ENCODE measurements around the gene CYP39A1.
"Not testable (repeated sequence)": the region's sequence is repeated elsewhere in the genome, so short reads cannot be mapped to it uniquely, and the experiment has no call there.

Gene CYP39A1

GRCh38 chr6:46667377-46667776 lies 14.8 kb upstream of the CYP39A1 start:
- H3K9me3 ChIP-seq, result no peaks in the 10 kb centered on the region
- no peaks in the 10 kb centered on the region for H3K4me1 ChIP-seq
- H3K27me3 ChIP-seq (ENCODE audit: low read depth), result no peaks in the 10 kb centered on the region
- H3K36me3 ChIP-seq (replicated peaks), result no peaks in the 10 kb centered on the region
- no peak overlapping the region for H3K4me3 ChIP-seq
- in situ Hi-C loops (cut with MboI; ENCODE audit: low sequenced_read_pairs), result no loop called here
- no peak for DNase-seq (ENCODE audit: low spot score in 2 of 2)

- in situ Hi-C loops (cut with MboI; ENCODE audit: low sequenced_read_pairs), result no loop called here
- no peak for DNase-seq (ENCODE audit: low spot score in 2 of 2)
- H3K4me1 ChIP-seq, result no peaks in the 10 kb centered on the region
- H3K4me3 ChIP-seq, result no peak overlapping the region
- H3K36me3 ChIP-seq (replicated peaks), result no peaks in the 10 kb centered on the region
- no peaks in the 10 kb centered on the region for H3K27me3 ChIP-seq (ENCODE audit: low read depth)
- H3K9me3 ChIP-seq, result no peaks in the 10 kb centered on the region
Observed at GRCh38 chr6:46661483-46661882, 8.9 kb upstream of the CYP39A1 start.

- no peaks in the 10 kb centered on the region for H3K9me3 ChIP-seq
- H3K36me3 ChIP-seq (replicated peaks), result no peaks in the 10 kb centered on the region
- peaks cover 7% of the 10 kb centered on the region; the same call in 1 of the 2 replicates for H3K4me1 ChIP-seq
- H3K4me3 ChIP-seq, result no peak overlapping the region
- DNase-seq (ENCODE audit: low spot score in 2 of 2), result no peak
- no peaks in the 10 kb centered on the region for H3K27me3 ChIP-seq (ENCODE audit: low read depth)
- in situ Hi-C loops (cut with MboI; ENCODE audit: low sequenced_read_pairs), result no loop called here
Observed at GRCh38 chr6:46657642-46658041, 5.0 kb upstream of the CYP39A1 start.

- peak; percentile 51 to 69 for DNase-seq (ENCODE audit: low spot score in 2 of 2)
- Histone ChIP-seq H3K4me1 (peaks cover 10% of the 10 kb centered on the region), H3K27me3 (ENCODE audit: low read depth) (no peaks in the 10 kb centered on the region), H3K36me3 (replicated peaks) (no peaks in the 10 kb centered on the region), H3K9me3 (no peaks in the 10 kb centered on the region), H3K4me3 (no peak overlapping the region)
- in situ Hi-C loops (cut with MboI; ENCODE audit: low sequenced_read_pairs), result no loop called here
Observed at GRCh38 chr6:46655803-46656202, 3.2 kb upstream of the CYP39A1 start.

GRCh38 chr6:46653439-46654195 lies 999 bp upstream of the CYP39A1 start:
- in situ Hi-C loops (cut with MboI; ENCODE audit: low sequenced_read_pairs), result no loop called here
- H3K36me3 ChIP-seq (replicated peaks), result no peaks in the 10 kb centered on the region

GRCh38 chr6:46652232-46652602 lies 401 bp downstream of the CYP39A1 start:
- Histone ChIP-seq H3K36me3 (replicated peaks) (no peaks in the 10 kb centered on the region), H3K9me3 (no peaks in the 10 kb centered on the region), H3K27me3 (ENCODE audit: low read depth) (no peaks in the 10 kb centered on the region), H3K4me3 (peak overlapping the region; percentile 82), H3K4me1 (peaks cover 11% of the 10 kb centered on the region)
- in situ Hi-C loops (cut with MboI; ENCODE audit: low sequenced_read_pairs), result no loop called here
- DNase-seq (ENCODE audit: low spot score in 2 of 2), result no peak

More at GRCh38 chr6:46653439-46654195, 999 bp upstream of the CYP39A1 start:
- peak overlapping the region; percentile 82 for H3K4me3 ChIP-seq
- peaks cover 11% of the 10 kb centered on the region for H3K4me1 ChIP-seq
- no peaks in the 10 kb centered on the region for H3K9me3 ChIP-seq
- no peak for DNase-seq (ENCODE audit: low spot score in 2 of 2)
- H3K27me3 ChIP-seq (ENCODE audit: low read depth), result no peaks in the 10 kb centered on the region

- DNase-seq (ENCODE audit: low spot score in 2 of 2), result peak in 1 of 2 experiments; percentile 13
- peak overlapping the region; percentile 82 for H3K4me3 ChIP-seq
Observed at GRCh38 chr6:46651816-46652215, 802 bp downstream of the CYP39A1 start.

GRCh38 chr6:46651006-46651405 lies 1.6 kb downstream of the CYP39A1 start:
- H3K27me3 ChIP-seq (ENCODE audit: low read depth), result no peaks in the 10 kb centered on the region
- H3K36me3 ChIP-seq (replicated peaks), result no peaks in the 10 kb centered on the region
- in situ Hi-C loops (cut with MboI; ENCODE audit: low sequenced_read_pairs), result no loop called here
- no peaks in the 10 kb centered on the region for H3K9me3 ChIP-seq
- H3K4me1 ChIP-seq, result peaks cover 11% of the 10 kb centered on the region
- H3K4me3 ChIP-seq, result peak overlapping the region; percentile 82; the same call in 1 of the 2 replicates
- DNase-seq (ENCODE audit: low spot score in 2 of 2), result no peak

More at GRCh38 chr6:46651816-46652215, 802 bp downstream of the CYP39A1 start:
- Histone ChIP-seq H3K9me3 (no peaks in the 10 kb centered on the region), H3K4me1 (peaks cover 11% of the 10 kb centered on the region), H3K27me3 (ENCODE audit: low read depth) (no peaks in the 10 kb centered on the region), H3K36me3 (replicated peaks) (no peaks in the 10 kb centered on the region)
- in situ Hi-C loops (cut with MboI; ENCODE audit: low sequenced_read_pairs), result no loop called here

- H3K9me3 ChIP-seq, result no peaks in the 10 kb centered on the region
- no peaks in the 10 kb centered on the region for H3K36me3 ChIP-seq (replicated peaks)
- H3K4me1 ChIP-seq, result peaks cover 9% of the 10 kb centered on the region
- no peak overlapping the region for H3K4me3 ChIP-seq
- in situ Hi-C loops (cut with MboI; ENCODE audit: low sequenced_read_pairs), result no loop called here
- no peak for DNase-seq (ENCODE audit: low spot score in 2 of 2)
- no peaks in the 10 kb centered on the region for H3K27me3 ChIP-seq (ENCODE audit: low read depth)
Observed at GRCh38 chr6:46648869-46649492, 3.6 kb downstream of the CYP39A1 start.

- H3K36me3 ChIP-seq (replicated peaks); H3K4me1 ChIP-seq; in situ Hi-C loops (cut with MboI; ENCODE audit: low sequenced_read_pairs): not testable (repeated sequence)
Observed at GRCh38 chr6:46648108-46648507, 4.5 kb downstream of the CYP39A1 start.

GRCh38 chr6:46645265-46645664 lies 7.4 kb downstream of the CYP39A1 start:
- DNase-seq (ENCODE audit: low spot score in 2 of 2), result no peak
- in situ Hi-C loops (cut with MboI; ENCODE audit: low sequenced_read_pairs), result no loop called here
- Histone ChIP-seq H3K27me3 (ENCODE audit: low read depth) (no peaks in the 10 kb centered on the region), H3K36me3 (replicated peaks) (no peaks in the 10 kb centered on the region), H3K9me3 (no peaks in the 10 kb centered on the region), H3K4me3 (no peak overlapping the region), H3K4me1 (no peaks in the 10 kb centered on the region)

More at GRCh38 chr6:46648108-46648507, 4.5 kb downstream of the CYP39A1 start:
- H3K27me3 ChIP-seq (ENCODE audit: low read depth); H3K9me3 ChIP-seq; DNase-seq (ENCODE audit: low spot score in 2 of 2); H3K4me3 ChIP-seq: not testable (repeated sequence)

- H3K9me3 ChIP-seq, result no peaks in the 10 kb centered on the region
- in situ Hi-C loops (cut with MboI; ENCODE audit: low sequenced_read_pairs), result no loop called here
- DNase-seq (ENCODE audit: low spot score in 2 of 2), result no peak
- no peaks in the 10 kb centered on the region for H3K4me1 ChIP-seq
- no peak overlapping the region for H3K4me3 ChIP-seq
- H3K27me3 ChIP-seq (ENCODE audit: low read depth), result no peaks in the 10 kb centered on the region
- H3K36me3 ChIP-seq (replicated peaks), result no peaks in the 10 kb centered on the region
Observed at GRCh38 chr6:46642928-46643751, 9.5 kb downstream of the CYP39A1 start.

GRCh38 chr6:46638650-46639049 lies 14.0 kb downstream of the CYP39A1 start:
- no peak for DNase-seq (ENCODE audit: low spot score in 2 of 2)
- no peak overlapping the region for H3K4me3 ChIP-seq
- no peaks in the 10 kb centered on the region for H3K4me1 ChIP-seq
- no peaks in the 10 kb centered on the region for H3K9me3 ChIP-seq
- H3K27me3 ChIP-seq (ENCODE audit: low read depth), result no peaks in the 10 kb centered on the region
- H3K36me3 ChIP-seq (replicated peaks), result no peaks in the 10 kb centered on the region
- in situ Hi-C loops (cut with MboI; ENCODE audit: low sequenced_read_pairs), result no loop called here

- in situ Hi-C loops (cut with MboI; ENCODE audit: low sequenced_read_pairs), result no loop called here
Observed at GRCh38 chr6:46637933-46638332, 14.7 kb downstream of the CYP39A1 start.

More at GRCh38 chr6:46637933-46638332, 14.7 kb downstream of the CYP39A1 start:
- Histone ChIP-seq H3K4me1 (no peaks in the 10 kb centered on the region), H3K27me3 (ENCODE audit: low read depth) (no peaks in the 10 kb centered on the region), H3K4me3 (no peak overlapping the region), H3K36me3 (replicated peaks) (no peaks in the 10 kb centered on the region), H3K9me3 (no peaks in the 10 kb centered on the region)
- no peak for DNase-seq (ENCODE audit: low spot score in 2 of 2)

Measured in HAP-1 (cell line).